Stimulated activated CD8-positive, alpha-beta memory T cell treated with anti-CD3 and anti-CD28 coated beads, Interleukin-7, amount 100 ng/mL, for 4 hours (primary cell): ENCODE results near the gene CDH13.

Experiments
- DNase-seq, 2 donors: peaks; one replicate each; pipeline ENCODE4 v3.0.0-alpha.2; 2020; ENCODE audit warnings: low read depth in 2 of 2

CDH13 gene

DNA sequence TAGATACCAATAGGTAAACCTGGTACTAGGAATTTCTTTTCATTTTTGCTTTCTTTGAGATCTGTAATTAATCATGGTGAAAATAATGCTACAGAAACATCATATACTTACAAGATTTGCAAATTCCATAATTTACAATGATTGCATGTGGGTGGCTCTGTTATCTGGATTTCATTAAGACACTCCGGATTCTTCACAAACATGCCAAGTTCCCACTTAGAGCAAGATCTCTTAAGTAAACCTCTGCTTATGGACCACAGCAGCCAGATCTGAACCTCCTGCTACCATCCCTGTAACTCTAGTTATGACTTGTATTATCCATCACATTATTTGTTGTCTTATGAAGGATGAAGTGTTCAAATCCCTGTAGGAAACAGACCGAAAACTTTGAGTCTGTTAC is 424.7 kb downstream of the CDH13 start:
- DNase-seq: no peak

DNA sequence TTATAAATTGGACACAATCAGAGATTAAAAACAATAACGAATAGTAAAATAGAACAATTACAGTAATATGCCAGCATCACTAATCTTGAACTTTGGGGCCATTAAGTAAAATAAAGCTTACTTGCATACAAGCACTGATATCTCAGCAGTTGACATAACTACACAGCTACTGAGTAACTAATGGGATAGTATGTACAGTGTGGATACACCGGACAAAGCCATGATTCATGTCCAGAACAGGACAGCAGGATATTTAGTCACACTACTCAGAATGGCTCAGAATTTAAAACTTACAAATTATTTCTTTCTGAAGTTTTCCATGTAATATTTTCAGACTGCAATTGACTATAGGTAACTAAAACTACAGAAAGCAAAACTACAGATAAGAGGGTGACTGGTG is 427.5 kb downstream of the CDH13 start:
- no peak for DNase-seq

DNA sequence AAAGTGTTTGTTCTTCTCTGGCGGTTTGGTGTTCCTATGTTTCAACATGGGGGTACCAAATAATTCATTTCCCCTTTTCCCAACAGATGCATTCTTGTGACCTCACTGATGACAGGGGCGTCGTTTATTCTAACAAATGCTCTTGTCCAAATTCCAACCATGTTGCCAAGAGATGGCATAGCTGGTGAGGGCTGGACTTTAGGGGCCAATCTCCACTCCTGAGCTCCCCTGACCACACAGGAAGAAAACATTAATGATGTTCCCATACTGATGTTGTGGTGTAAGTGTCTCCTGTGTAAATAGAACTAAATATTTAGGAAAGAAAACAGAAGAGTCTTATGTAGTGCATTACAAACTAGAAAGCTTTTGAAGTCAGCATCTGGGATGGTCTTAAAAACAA is 431.6 kb downstream of the CDH13 start:
- no peak for DNase-seq

GRCh38 chr16:83059237-83059636 is 432.5 kb downstream of the CDH13 start:
- no peak for DNase-seq

DNA sequence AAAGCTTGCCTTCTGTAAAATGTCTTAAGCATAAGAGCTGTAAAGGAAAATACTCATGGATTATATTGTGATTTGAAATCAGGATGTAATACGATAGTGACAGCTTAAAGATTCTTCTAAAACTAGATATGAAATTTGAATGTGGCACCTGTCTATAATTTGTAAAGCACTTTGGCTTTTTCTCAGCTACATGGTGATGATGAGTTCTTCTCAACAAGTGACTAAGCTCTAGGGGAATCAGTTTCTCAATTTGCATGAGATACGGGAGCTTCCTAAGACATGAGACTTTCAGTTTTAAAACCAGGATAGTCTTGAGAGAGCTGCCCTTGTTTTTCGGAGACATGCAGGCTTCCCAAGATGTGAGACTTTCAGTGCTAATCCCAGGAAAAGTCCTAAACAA is 439.2 kb downstream of the CDH13 start:
- no peak for DNase-seq

GRCh38 chr16:83066881-83067280 is 440.1 kb downstream of the CDH13 start:
- DNase-seq: no peak

DNA sequence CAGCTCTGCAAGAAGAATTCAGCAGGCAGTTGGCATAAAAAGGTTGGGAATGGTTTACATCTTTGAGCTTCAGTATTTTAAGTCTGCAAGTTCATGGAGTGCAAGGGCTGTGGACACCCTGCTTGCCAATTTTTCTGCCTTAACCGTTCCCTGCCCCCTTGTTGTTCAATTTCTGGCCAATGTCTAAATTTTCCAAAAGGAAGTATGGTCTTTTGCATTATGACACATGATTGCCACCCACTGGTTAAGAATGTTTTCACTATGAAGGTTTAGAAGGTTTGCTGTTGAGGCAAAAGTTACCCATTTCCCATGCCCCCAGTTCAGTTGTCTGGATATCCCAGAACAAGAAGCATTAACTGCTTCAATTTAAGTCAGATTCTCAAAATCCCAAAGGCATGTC is 441.9 kb downstream of the CDH13 start:
- DNase-seq: no peak

DNA sequence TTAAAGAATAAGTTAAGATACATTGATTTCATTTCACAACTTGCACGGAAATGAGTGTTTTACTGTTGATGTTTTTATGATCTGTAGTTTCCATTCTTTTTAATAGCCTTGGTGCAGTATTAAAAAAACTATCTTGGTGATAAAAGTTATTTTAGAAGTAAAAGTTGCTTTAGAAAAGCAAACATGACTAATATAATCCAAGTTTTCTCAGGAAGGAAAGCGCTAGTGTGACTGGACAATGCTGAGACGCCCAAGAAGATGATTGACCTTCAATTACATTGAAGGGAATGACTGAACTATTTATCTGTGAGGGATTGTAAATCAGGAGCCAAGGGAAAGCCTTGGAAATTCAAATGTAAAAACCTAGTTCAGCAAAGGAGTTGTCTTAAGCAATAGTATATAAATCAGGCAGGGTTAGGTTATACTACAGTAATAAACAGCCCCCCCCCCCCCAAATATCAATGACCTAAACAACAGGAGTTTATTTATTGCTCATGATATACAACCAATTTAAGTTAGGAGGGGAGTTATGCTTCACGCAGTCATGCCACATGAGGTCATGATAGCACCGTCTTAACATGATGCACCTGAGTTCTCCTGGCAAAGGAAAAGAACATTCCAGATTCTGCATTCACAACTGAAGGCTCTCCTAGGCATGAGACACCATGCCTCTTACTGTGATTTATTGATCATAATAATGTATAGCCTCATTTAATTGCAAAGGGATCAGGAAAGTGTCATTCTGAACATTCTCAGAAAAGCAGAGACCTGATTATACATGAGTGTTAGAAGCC is 443.8 kb downstream of the CDH13 start:
- DNase-seq: no peak

GRCh38 chr16:83075956-83076355 is 449.2 kb downstream of the CDH13 start:
- DNase-seq: no peak

GRCh38 chr16:83083361-83083760 is 456.6 kb downstream of the CDH13 start:
- DNase-seq: no peak

DNA sequence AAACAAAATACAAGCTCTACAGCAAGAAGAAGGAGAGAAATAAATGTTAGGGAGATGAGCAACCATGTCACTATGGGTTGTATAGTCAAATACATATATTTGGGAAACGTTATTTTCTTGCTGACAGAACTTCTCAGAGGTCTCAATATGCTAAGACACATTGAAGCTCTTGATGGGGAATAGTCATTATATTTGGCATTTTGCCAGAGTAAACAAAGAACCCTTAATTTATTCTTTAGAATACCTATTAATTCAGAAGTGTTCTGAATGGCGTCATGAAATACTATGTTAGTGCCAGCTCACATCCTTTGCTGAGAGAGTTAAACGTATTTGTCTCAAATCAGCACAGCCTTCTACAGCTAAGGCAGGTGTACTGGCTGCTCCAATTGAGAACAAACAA is 458.9 kb downstream of the CDH13 start:
- no peak for DNase-seq

GRCh38 chr16:83095941-83096692 is 469.3 kb downstream of the CDH13 start:
- no peak for DNase-seq

DNA sequence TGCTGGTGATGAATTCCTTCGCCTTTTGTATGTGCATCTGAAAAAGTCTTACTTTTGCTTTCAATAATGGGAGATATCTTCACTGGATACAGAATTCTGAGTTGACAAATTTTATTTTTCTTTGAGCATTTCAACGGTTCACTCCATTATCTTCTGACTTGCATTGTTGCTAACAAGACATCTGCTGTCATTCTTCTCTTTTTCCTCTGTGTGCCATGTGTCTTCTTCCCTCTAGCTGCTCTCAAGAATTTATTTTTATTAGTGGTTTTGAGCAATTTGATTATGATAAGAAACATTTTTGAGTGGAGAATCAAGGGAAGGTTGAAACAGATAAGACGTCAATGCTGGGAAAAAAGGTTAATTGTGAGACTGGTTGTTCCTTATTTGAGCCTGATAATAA is 471.8 kb downstream of the CDH13 start:
- DNase-seq: no peak

- no peak for DNase-seq
Measured at GRCh38 chr16:83100679-83101078, 473.9 kb downstream of the CDH13 start.

GRCh38 chr16:83102336-83102735 is 475.6 kb downstream of the CDH13 start:
- no peak for DNase-seq

DNA sequence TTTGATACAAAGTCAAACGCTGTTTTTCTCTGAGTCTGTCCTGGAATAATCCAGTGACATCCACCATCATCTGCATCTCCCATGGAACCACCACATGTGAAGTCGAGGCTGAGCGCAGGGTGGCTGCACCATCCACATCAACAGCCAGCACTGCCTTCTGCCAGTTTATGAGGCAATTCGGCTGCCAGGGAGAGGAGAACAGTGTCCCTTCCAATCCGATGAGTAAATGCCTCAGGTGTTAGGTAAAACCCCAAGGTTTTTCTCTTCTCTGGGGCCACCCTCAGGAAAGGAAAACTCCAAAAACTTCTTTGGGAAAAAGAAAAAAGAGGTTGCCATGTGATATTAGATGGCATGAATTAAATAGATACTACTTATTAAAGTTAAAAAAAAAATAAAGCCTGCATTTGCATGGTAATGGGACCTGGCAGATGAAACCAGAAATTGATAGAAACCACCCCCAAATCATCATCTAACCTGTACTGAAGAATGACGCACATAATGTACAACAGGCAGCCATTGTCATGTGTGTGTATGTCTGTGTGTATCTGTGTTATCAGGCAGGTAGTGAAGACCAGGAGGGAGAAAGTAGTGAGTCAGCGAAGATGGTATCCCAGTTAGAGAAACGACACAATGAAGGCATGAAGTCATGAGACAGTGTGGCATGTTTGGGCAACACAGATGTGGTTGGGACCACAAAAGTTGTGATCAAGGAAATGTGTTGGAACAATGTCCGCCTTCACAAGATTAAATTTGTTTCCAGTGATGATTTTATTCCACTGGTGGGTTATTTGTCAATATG is 478.7 kb downstream of the CDH13 start:
- DNase-seq: no peak

DNA sequence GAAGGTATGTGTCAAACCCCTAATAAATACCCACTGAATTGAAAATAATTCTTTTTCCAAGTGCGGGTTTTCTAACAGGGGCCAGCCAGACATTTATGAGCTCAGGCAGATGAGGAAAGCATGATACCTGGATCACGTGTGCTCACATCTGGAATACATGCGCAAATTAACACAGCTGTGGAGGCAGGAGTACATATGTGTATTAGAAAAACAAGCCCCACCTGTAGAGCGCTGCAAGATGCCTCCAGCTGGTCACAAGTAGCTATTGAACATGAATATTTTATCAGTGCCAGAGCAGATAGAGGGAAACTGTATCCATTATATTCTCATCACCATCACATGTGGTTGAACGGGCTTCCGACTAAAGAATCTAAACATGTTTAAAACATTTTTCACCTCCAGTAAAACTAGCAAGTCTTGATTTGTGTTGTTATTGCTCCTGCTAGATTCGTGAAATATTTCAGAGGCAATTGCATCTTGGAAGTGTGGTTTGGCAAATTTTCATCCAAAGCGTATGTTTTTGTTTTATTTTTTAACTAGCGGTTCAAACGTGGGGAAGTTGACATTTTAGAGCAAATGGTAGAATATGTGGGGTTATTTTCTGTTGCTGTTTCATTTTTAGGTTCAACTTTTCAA is 482.8 kb downstream of the CDH13 start:
- no peak for DNase-seq

- no peak for DNase-seq
Measured at GRCh38 chr16:83110269-83110668, 483.5 kb downstream of the CDH13 start.

DNA sequence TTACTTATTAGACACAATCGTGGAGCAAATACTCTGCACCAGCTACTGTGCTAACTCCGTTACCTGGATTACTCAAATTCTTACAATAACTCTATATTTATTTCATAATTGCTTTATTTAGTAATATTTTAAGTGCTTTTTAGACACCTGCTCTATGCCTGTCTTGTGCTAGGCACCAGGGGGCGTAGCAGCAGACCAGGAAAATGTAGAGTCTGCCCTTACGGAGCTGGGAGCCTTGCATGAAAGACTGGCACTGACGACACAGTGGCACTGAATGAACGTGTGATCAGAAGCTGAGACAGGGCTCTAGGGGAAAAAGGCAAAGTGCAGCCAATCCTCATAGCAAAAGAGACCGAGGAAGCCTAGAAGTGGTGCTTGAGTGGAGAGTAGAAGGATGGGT is 486.5 kb downstream of the CDH13 start:
- DNase-seq: no peak

GRCh38 chr16:83113811-83114210 is 487.0 kb downstream of the CDH13 start:
- no peak for DNase-seq

DNA sequence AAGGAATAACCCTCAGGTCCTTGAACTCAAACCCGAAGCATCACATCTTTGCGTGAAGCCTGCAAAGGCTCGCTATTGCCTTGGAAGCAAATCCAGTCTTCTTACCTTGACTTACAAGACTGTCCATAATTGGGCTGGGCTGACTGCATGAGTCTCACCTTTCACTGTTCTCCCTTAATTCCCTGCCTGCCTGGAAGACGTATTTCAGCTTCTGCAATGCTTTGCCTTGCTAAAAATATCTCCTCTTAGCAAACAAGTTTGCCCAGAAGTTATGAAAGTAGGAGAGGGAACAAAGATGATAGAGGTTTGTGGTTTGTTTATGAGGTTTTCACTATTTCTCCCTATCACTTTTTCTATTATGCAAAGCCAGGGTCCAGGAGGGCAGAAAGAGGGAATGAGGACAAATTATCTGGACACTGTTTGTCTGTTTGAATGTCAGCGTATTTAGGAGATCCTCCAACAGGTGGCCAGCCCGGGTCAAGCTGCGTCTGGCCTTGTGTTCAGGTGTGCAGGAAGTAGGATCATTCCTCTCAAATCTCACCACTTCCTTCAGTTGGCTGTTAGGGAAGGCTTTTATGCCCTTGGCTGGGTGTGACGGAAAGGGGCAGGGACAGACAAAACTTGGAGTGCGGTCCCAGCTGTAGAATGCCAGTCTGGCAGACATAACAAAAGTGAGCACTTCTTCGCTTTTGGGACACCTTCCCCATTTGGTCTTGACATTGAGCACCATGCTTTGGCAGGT is 488.9 kb downstream of the CDH13 start:
- DNase-seq: no peak
